Left cardiac atrium (tissue), 4 donors: ENCODE data around the gene SH2D7. TPM values are rescaled to one million over a fixed set of nuclear protein-coding genes. Genes with fewer than 3 reads are reported as not detected.
A peak's percentile ranks its signal among the peaks of the same experiment; 100 is the strongest.

Experiments
- ATAC-seq, 2 donors: fragments of 200-7000 bp; cut with Tn5 transposase; one replicate each; pipeline ENCODE4 v1.9.1; 2020; ENCODE audit warnings: mild to moderate bottlenecking in 2 of 2, moderate library complexity in 2 of 2
- DNase-seq: peaks from one replicate; pipeline ENCODE4 v3.0.0-alpha.2; 2020
- intact Hi-C, 2 donors: fragments of 100-400 bp; cut with DNase I; formaldehyde crosslinking; loops; one replicate each; pipeline versions ENCODE4 v1.14.1 to v1.15.1; 2022 to 2023
- total RNA-seq, 2 donors: library from RNA; stranded (reverse); fragmentation: NEBNext Ultra II Directional; extraction: Animal tissue kit (Norgen Biotek cat#: 25700); gene quantifications; one replicate each; pipeline ENCODE4 v1.2.1, GENCODE V29; 2021
- donor health status: DM: no; HTN: yes; CAD: no.
- donor health status: DM: no; HTN: yes; CAD: no; lungs with severe emphysema.
- donor health status: DM: yes; HTN: yes; CAD: no.
- donor health status: Dilated cardiomyopathy.

Gene SH2D7
- total RNA-seq, 2 donors from 2014 or later = not detected

GRCh38 chr15:78058401-78058935 lies 33.9 kb upstream of the SH2D7 start:
- intact Hi-C loops = loop anchor here in 1 of 2 donors (5.0 kb wide), 1 partner anchor 51 kb away; no protein-coding TSS in a partner anchor
- ATAC-seq = no peak

GRCh38 chr15:78059110-78059839 lies 33.1 kb upstream of the SH2D7 start:
- intact Hi-C loops = loop anchor here in 1 of 2 donors (5.0 kb wide), 1 partner anchor 52 kb away; no protein-coding TSS in a partner anchor
- no peak for DNase-seq
- ATAC-seq = no peak

More at GRCh38 chr15:78058401-78058935, 33.9 kb upstream of the SH2D7 start:
- DNase-seq = no peak

GRCh38 chr15:78060232-78060631 lies 32.1 kb upstream of the SH2D7 start:
- no peak for ATAC-seq
- DNase-seq = no peak
- intact Hi-C loops = no loop called here

GRCh38 chr15:78061963-78062427 lies 30.4 kb upstream of the SH2D7 start:
- ATAC-seq = no peak
- no peak for DNase-seq
- intact Hi-C loops = no loop called here

GRCh38 chr15:78063217-78063616 lies 29.1 kb upstream of the SH2D7 start:
- intact Hi-C loops = no loop called here
- no peak for ATAC-seq
- DNase-seq = no peak

GRCh38 chr15:78063970-78064385 lies 28.4 kb upstream of the SH2D7 start:
- ATAC-seq = peak; percentile 6 to 43
- DNase-seq = no peak
- intact Hi-C loops = no loop called here

GRCh38 chr15:78064544-78064943 lies 27.8 kb upstream of the SH2D7 start:
- ATAC-seq (peak; percentile 36 to 37), DNase-seq (no peak)
- intact Hi-C loops = no loop called here

- ATAC-seq (peak; percentile 84 to 94), DNase-seq (peak; percentile 60)
- intact Hi-C loops = no loop called here
These were observed 27.0 kb upstream of the SH2D7 start for GRCh38 chr15:78065284-78065872.

- DNase-seq (no peak), ATAC-seq (no peak)
- intact Hi-C loops = no loop called here
These were observed 26.1 kb upstream of the SH2D7 start for GRCh38 chr15:78065973-78066946.

- ATAC-seq = no peak
- intact Hi-C loops = no loop called here
- DNase-seq = no peak
These were observed 24.8 kb upstream of the SH2D7 start for GRCh38 chr15:78067328-78068228.

- DNase-seq (no peak), ATAC-seq (no peak)
- intact Hi-C loops = no loop called here
These were observed 23.3 kb upstream of the SH2D7 start for GRCh38 chr15:78069052-78069414.

- intact Hi-C loops = no loop called here
- no peak for DNase-seq
These were observed 22.8 kb upstream of the SH2D7 start for GRCh38 chr15:78069462-78070029.

GRCh38 chr15:78070049-78070700 lies 22.2 kb upstream of the SH2D7 start:
- ATAC-seq = no peak
- DNase-seq = no peak
- intact Hi-C loops = no loop called here

More at GRCh38 chr15:78069462-78070029, 22.8 kb upstream of the SH2D7 start:
- no peak for ATAC-seq

- DNase-seq (no peak), ATAC-seq (no peak)
- intact Hi-C loops = no loop called here
These were observed 21.0 kb upstream of the SH2D7 start for GRCh38 chr15:78071383-78071782.

- no peak for DNase-seq
- intact Hi-C loops = no loop called here
- ATAC-seq = peak; percentile 17 to 22
These were observed 20.1 kb upstream of the SH2D7 start for GRCh38 chr15:78072080-78072892.

- DNase-seq = no peak
- ATAC-seq = no peak
- intact Hi-C loops = no loop called here
These were observed 19.1 kb upstream of the SH2D7 start for GRCh38 chr15:78073046-78073787.
